GF-D8 (cell line): ENCODE measurements around the gene HSD17B11.
"Not testable (repeated sequence)": the region's sequence is repeated elsewhere in the genome, so short reads cannot be mapped to it uniquely, and the experiment has no call there.

ENCODE experiments used
- DNase-seq: peaks from one replicate; lab custom pipeline; 2025; lab: John Stamatoyannopoulos, UW

Gene HSD17B11

GRCh38 chr4:87305562-87305961 is 85.4 kb downstream of the HSD17B11 start:
- no peak for DNase-seq

GRCh38 chr4:87304745-87305432 is 86.1 kb downstream of the HSD17B11 start:
- no peak for DNase-seq

- DNase-seq = no peak
Measured at GRCh38 chr4:87299898-87300297, 91.1 kb downstream of the HSD17B11 start.

- no peak for DNase-seq
Measured at GRCh38 chr4:87298362-87298761, 92.6 kb downstream of the HSD17B11 start.

- DNase-seq = not testable (repeated sequence)
Measured at GRCh38 chr4:87294911-87295310, 96.1 kb downstream of the HSD17B11 start.

- not testable (repeated sequence) for DNase-seq
Measured at GRCh38 chr4:87293889-87294288, 97.1 kb downstream of the HSD17B11 start.

- no peak for DNase-seq
Measured at GRCh38 chr4:87286970-87287369, 104.0 kb downstream of the HSD17B11 start.
